Umbilical cord (tissue), 2 donors: ENCODE data around the gene TMEM215. TPM values are rescaled to one million over a fixed set of nuclear protein-coding genes. Genes with fewer than 3 reads are reported as not detected.
"Not testable (repeated sequence)": the region's sequence is repeated elsewhere in the genome, so short reads cannot be mapped to it uniquely, and the experiment has no call there.

Source experiments
- DNase-seq: peaks from one replicate; pipeline ENCODE4 v3.0.0-alpha.2; 2015; ENCODE audit warnings: low spot score
- total RNA-seq: library from RNA; depleted of rRNA; stranded (reverse); fragments of >200 nt; gene quantifications from one replicate; pipeline ENCODE4 v1.2.3, GENCODE V29; 2014; ENCODE audit warnings: low replicate concordance; ENCODE audit not compliant: insufficient read depth

TMEM215 gene, protein sequence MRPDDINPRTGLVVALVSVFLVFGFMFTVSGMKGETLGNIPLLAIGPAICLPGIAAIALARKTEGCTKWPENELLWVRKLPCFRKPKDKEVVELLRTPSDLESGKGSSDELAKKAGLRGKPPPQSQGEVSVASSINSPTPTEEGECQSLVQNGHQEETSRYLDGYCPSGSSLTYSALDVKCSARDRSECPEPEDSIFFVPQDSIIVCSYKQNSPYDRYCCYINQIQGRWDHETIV
- total RNA-seq = 3.1 TPM

DNA sequence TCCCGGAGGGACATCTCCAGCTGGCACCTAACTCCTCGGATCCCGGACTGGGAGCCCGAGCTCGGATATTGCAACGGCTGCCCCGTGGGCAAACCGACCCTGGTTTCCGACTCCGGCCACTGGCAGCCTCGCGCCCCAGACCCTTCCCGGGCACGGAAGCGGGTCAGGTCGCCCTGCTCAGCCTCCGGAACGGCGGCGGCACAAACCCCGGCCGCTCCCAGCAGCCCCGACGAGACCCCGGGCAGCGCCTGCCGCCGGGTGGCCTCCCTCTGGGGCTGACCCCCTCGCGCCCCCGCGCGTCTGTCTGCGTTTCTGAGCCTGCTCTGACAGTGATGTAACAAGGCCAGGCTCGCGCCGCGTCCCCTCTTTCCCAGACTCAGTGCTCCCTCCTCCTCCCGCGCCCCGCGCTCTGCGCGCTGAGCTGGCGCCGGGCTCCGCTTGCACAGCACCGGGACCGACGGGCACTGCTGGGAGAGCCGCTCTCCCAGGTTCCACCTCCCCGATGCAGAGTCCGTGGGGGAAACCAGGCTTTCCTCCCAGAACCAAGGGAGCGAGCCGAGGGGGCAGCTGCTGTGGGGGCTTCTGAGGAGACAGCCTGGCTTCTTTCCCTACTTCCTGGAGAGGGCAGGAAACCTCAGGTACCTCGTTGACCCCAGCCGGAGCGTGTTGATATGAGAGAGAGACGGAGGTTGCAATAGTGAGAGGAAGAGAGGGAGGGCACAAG, at the start of gene TMEM215:
Gene TMEM215 (plus strand): TSS at position 373 of the 724 bp plus-strand sequence. CDS start 644 bp downstream, outside the sequence.
- DNase-seq = peak; percentile 63

DNA sequence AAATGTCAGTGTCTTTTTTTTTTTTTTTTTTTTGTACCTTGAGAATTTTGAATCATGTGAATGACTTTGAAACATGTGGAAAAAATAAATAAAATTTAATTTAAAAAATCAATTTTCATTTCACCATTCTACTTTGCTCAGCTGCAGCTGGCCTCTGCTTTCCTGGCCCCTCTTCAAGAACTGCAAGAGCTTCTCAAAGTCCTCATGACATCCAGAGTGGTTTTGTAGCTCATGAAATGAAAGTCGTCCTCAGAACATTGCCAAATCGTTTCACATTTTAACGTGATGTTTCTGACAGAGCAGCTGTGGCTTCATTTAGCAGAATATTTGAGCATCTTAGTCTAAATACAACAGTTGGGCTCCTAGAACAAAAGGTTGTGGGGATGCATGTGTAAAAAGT, 47.9 kb upstream of the TMEM215 start:
- DNase-seq = no peak

DNA sequence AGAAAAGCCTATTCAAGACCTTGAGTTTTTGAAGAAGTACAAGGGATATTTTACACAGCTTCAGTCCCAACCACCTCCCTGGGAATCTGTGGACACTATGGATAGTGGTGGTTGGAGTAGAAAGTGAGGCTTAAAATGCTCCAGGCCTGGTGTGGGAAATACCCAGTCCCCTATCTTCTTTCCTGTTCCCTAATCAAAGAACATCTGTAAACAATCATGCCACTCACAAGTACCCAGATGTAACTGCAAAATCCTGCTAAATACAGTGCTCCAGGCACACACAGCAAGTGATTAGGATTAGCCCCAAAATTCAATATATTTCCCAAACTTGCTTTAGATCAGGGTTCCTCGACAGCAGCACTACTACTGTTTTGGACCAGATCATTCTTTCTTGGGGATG, 46.0 kb upstream of the TMEM215 start:
- DNase-seq = no peak

DNA sequence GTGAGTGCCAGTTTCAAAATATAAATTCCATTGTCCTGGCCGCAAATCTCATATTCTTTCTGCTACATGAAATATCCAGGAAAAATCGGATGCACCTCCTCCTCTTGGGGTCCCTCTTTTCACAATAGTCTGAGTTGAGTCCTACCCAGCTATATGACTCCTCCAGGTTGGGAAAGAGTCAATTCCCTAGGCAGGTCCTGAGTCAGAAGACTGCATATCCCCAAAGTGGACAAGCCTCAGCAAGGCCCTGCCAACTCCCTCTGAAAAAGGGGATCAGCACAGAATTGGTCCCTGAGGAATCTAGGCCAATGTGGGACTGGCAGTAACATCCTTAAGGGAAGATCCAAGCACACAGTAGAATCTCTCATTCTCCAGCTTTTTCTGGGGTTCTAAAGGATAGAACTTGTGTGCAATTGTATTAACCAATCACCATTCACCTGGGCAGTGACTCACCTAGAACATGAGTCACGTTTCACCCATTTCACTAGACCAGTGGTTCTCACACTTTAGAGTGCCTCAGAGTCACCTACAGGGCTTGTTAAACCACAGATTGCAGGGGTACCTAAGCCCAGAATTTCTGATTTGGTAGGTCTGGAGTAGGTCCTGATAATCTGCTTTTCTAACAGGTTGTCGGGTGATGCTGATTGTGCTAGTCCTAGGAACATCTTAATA, 44.7 kb upstream of the TMEM215 start:
- DNase-seq = no peak

DNA sequence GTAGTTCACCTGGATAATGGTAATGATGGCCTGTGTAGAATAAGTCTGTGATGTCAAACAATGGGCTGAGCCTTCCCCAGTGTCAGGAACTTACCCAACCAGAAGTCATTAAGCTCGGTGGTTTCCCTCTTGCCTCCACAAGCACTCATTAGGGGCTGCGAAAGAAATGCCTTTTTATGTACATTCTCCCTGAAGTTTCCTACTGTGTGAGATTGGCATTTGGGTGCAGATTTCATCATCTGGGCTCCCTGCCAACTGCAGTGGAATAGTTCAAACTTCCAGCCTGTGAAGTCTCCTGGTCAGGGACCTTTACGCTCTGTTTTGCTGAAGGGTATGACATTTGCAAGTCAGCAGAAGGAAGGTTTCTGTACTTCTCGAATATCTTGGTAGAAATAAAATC, 41.6 kb upstream of the TMEM215 start:
- peak; percentile 23 for DNase-seq

DNA sequence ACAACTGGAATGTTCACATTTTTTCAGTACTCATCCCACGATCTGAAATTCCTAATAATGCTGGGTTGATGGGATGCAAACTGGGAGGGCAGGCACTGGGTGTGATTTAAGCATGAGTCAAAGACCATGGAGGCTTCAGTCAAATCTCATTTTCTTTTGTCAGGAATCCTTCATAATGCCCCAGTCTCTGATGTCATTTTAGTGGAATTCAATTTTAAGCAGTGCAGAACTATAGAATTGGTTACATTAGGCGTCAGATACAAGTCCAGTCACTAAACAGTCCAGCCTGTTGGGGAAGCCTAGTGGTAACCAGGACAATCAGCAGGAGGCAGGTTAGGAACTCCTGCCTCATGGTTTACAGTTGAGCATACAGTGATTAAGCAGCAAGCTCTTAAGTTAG, 41.0 kb upstream of the TMEM215 start:
- peak; percentile 12 for DNase-seq

DNA sequence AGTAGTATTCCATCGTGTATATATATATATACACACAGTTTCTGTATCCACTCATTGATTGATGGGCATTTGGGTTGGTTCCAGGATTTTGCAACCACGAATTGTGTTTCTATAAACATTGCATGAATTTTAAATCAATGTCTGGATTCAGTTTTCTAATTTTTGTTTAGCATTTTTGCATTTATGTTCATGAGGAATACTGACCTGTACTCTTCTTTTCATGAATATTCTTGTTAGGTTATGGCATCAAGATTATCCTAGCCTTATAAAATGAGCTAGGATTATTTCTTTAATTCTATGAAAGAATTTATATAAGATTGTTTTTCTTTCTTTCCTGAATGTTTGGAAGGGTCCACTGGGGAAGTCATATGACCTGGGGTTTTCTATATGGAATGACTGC, 35.3 kb upstream of the TMEM215 start:
- no peak for DNase-seq

DNA sequence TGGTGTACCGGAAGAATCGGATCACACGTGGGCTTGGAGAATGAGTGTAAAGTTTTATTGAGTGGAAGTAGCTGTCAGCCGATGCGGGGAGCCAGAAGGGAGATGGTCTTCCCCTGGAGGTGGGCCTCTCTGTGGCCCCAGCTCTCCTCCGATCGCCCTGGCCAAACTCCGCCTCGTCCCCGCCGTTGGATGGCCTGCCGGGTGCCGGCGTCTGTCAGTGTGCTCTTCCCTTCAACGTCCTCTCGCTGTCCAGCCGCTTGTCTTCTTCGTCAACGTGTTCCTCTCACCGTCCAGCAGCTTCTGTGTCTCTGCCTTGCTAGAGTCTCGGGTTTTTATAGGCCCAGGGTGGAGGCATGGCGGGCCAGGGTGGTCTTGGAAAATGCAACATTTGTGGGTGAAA, 27.6 kb upstream of the TMEM215 start:
- no peak for DNase-seq

DNA sequence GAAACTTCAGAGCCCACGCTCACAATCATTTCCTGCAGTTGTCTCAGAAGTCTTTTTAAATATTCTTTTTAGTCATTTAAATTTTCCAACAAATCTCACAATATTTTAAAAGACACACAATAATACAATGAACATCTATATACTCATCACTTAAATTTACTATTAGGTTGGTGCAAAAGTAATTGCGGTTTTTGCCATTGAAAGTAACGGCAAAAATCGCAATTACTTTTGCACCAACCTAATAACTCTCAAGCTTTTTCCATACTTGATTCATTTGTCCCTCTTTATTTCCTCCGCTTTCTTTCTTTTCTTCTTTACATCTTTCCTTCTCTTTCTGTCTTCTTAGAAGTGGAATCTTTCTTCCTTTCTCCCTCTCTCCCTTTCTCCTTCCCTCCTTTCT, 19.2 kb upstream of the TMEM215 start:
- no peak for DNase-seq

DNA sequence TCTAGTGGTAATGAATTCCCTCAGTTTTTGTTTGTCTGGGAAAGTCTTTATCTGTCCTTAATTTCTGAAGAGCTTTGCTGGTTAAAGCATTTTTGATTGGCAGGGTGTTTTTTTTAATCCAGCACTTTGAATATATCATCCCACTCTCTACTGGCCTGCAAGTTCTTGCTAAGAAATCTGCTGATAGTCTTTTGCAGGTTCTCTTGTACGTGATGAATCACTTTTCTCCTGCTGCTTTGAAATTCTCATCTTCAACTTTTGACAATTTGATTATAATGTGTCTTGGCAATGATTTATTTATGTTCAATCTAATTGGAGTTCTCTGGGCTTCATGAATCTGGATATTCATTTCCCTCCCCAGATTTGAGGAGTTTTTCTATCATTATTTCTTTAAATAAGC, 8.1 kb upstream of the TMEM215 start:
- no peak for DNase-seq

DNA sequence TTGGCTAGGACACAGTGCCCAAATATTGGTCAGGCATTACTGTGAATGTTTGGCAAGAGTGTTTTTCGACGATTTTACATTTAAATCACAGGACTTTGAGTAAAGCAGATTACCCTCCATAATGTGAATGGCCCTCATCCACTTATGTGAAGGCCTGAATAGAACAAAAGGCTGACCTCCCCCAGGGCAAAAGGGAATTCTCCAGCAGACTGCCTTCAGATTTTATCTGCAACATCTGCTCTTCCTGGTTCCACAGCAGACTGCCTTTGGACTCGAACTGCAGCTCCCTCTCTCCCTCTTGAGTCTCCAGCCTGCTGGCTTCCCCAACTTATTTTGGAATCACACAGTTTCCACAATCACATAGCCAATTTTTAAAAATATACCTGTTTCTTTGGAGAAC, 7.1 kb upstream of the TMEM215 start:
- DNase-seq = no peak

DNA sequence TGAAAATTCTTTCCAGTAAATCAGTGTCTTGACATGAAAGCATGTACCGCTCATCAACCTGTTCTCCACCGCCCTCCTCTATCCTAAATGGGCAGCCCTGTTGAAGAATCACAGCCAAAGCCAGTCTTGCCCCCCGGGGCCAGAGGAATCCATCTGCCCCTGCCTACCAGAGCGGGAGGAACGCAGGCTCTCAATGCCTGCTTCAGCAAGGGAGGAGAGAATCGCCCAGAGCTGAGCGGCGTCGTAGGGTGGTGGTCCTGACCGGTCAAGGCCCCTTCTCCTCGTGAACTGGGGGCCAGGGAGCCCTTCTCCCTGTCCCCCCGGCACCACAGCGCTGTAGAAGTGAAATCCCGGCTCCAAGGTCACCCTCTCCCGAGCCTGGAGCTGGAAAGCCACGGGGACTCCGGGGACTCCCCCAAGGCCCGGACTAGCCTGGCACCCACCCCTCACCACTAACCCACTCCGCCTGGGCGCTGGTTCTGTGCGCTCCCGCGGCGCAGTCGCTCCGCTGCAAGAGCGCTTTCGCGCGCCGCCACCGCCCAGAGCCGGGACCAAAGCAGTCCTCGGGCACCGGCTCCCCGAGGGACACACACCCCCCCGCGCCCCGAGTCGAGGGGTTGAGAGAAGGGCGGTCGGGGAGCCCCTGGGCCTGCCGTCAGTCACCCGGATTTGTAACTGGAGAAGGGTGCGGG, 718 bp upstream of the TMEM215 start:
- DNase-seq = no peak

DNA sequence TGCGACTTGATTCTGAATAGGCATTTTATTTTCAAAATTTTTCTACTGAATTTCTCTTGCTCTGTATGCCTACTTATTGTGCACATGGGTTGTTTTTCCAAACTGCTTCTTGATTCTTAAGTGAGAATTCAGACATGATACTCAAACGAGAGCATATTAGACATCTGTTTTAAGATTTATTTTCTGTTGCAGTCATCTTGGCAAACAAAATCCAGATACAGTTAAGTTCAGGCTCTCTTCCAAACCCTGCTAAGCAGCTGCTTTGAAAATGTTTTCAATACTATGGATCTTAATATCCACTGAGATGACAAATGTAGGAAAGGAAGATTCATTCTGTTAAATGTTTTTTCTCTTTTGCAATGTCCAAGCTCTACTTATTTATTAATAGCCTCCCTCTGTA, 4.5 kb downstream of the TMEM215 start:
- peak; percentile 81 for DNase-seq

DNA sequence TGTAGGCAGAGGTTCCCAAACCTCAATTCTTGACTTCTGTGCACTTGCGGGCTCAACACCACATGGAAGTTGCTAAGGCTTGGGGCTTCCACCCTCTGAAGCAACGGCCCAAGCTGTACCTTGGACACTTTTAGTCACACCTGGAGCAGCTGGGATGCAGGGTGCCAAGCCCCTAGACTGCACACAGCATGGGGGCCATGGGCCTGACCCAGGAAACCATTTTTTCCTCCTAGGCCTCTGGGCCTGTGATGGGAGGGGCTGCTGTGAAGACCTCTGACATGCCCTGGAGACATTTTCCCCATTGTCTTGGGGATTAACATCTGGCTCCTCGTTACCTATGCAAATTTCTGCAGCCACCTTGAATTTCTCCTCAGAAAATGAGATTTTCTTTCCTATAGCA, 12.7 kb downstream of the TMEM215 start:
- not testable (repeated sequence) for DNase-seq

DNA sequence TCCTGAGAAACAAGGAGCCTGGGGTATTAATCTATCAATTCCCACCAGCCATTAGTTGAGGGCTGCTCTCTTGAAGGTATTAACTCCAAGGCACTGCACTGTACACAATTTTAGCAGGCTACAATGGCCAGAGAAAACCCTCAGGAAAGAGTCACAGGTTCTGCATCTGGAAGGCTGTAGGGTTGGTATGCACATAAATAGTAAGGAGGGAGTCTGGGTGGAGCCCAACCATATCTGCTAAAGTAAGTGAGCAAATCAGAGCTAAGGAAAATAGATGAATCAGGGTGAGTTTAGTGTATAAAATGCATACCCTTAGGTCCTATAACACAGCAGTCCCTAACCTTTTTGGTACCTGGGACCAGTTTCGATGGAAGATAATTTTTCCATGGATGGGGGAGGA, 18.2 kb downstream of the TMEM215 start:
- DNase-seq = no peak

DNA sequence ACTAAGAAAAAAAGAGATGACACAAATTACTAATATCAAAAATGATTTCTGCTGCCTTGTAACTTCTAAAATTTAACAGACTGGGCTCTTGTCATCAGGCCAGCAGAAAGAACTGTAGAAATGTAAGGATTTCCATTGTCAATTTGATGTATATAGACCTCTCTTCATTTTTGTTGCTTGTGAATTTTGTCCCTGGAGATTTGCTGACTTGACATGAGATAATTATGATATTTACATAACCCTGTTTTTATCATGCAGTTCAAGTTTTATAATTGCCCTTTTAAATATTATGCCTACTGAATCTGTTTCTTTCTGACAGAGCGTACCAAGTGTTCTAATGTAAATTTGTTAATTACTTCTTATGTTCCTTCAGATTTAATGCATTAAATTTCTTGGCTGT, 23.9 kb downstream of the TMEM215 start:
- no peak for DNase-seq

DNA sequence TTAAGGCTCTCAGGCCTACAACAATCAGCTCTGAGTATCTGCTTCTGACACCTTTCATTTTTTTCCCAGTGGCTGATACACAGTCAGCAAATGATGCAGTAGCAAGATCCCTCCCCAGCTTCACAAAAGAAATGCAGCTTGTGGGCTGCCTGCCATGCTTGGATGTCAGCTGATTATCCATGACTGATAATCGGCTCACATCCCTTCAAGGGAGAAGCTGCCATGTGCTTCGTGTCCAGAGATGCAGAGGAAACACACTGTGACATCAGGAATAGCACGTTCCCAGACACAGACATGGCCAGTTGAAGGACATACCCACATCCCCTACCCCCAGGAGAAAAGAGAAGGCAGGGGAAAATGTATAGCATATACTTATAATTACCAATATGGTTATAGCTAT, 27.9 kb downstream of the TMEM215 start:
- DNase-seq = peak; percentile 63

DNA sequence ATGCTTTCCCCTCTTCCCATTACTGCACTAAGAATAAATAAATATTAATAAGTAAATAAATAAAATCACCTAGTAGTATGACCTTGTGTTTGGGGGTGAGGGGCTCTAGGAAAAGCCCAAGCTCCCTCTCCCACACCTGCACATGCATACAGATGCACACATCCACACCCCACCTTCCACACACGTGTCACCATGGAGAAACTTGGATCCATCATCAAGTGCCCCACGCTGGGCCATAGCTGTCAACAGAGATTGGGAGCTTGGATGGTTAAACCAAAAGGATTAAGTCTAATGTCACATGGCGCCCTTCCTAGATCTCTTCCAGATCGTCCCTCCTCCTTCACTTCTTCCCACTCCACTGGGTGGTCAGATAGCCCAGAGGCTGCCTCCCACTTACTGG, 37.0 kb downstream of the TMEM215 start:
- no peak for DNase-seq

DNA sequence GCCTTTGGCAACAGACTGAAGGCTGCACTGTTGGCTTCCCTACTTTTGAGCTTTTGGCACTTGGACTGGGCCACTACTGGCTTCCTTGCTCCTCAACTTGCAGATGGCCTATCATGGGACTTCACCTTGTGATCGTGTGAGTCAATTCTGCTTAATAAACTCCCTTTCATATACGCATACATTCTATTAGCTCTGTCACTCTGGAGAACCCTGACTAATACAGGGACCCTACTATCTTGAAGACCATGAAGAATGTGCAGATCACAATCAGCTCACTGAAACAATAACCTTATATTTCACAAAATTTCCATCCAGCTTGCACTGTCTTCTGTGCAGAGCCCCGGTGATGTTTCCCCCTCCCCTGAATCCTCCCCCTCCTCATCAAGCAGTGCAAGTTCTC, 39.8 kb downstream of the TMEM215 start:
- DNase-seq = no peak

DNA sequence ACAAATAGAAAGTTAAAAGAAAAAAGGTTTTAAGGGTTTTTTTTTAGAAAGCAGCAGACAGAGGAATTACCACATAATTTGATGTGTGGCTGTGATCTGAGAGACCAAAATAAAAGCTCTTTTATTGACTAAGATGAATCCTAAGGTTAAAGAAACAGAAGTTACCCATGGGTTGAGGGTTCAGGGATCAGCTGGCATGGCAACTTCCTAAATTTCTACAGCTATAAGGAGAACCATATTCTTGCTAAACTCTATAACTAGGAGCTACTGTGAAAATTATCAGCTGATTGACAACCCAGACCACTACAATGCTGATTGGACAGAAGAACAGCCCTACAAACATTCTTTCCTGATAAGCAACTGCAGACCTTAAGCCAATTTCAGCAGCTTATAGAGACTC, 40.2 kb downstream of the TMEM215 start:
- DNase-seq = no peak

DNA sequence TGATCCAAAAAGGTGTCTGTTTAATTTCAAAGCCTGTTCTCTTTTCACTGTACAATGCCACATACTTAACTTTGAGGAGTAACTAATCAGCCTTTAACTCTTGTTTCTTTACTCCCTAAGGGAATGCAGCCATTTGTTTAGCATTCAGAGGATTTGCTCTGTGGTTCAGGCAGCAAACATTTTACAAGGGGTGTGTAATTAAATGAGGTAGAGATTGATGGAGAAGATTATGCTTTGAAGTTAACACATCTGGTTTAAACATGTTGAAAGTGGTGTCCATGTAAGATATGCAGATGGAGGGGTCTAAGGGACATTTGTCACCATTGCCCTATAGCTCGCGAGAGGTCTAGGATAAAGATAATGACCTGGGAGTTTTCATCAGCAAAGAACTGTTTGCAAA, 41.9 kb downstream of the TMEM215 start:
- peak; percentile 29 for DNase-seq

DNA sequence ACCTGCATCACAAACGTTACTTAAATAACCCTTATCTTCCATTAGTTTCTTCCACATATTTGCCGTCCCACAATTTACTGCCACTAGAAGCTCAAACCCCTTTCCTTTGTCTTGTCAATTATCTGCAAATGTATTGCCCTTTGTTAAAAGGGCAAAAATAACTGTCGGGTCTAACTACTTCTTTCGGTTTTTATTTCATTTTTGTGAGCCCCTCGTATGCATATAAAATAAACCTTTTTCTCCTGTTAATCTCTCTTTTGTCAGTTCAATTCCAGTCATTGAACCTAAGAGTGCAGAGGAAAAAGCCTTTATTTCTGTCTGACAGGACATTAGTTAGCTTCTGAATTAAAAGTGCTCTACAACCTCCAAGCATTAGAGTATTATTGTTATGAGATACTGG, 45.5 kb downstream of the TMEM215 start:
- no peak for DNase-seq
